Stomach (tissue), 4 donors: Measurements from ENCODE around the gene CHST11.

Source experiments
- EP300 ChIP-seq: sonication (generic); formaldehyde crosslinking; IDR thresholded peaks from one replicate; pipeline ENCODE4 v1.6.1; 2017; ENCODE audit warnings: antibody characterized with exemption
- POLR2A ChIP-seq, 4 donors: fragments of 450-650 bp; IDR thresholded peaks; one replicate each; pipeline ENCODE4 v1.6.1; 2016; ENCODE audit warnings: antibody characterized with exemption in 4 of 4, control low read depth in 2 of 4, mild to moderate bottlenecking in 1 of 4, moderate library complexity in 1 of 4

DNA sequence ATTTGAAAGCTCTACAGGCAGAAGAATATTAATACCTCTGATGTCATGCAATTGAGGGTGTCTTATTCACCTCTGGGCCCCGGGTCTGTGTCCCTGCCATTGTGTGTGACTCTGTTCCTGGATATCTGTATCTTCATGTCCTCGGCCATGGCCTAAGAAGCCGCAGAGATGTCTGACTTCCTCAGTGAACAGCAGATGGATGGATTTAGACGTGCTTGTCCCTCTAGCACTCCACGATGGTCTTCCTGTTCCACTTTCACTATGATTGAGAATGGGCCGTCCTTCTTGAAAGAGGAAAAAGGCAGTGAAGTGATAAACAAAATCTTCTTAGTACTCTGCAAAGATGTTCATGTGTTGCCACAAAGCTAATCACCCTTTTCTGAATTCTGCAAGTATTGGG lies 283.9 kb downstream of the CHST11 start:
- TF ChIP-seq EP300 (no peak), POLR2A (IDR thresholded peaks at IDR 0.05) (no peak)
